ENCODE data around the gene UBP1. TPM values are rescaled to one million over a fixed set of nuclear protein-coding genes. Genes with fewer than 3 reads are reported as not detected.

UBP1 gene
- polyA plus RNA-seq, 1 donor (not counting 4 experiments of a cell fraction or from before 2014, with no cell fraction given): 82.4 TPM

- H3K9ac ChIP-seq (ENCODE audit: control insufficient read depth, extremely low read depth, insufficient read depth, low read length): no peak overlapping the region
- dilution Hi-C loops (cut with MboI; ENCODE audit: extremely low pct_ligation_motif_present, low sequenced_read_pairs): no loop called here
- H3K9me1 ChIP-seq (ENCODE audit: control insufficient read depth, extremely low read depth, insufficient read depth, low read length): no peaks in the 10 kb centered on the region
- no peaks in the 10 kb centered on the region for H3K9me3 ChIP-seq (ENCODE audit: control insufficient read depth, low read depth, low read length)
- H3K27ac ChIP-seq (ENCODE audit: control insufficient read depth, insufficient read depth, low read length): no peak overlapping the region
- H2AFZ ChIP-seq (ENCODE audit: control insufficient read depth, low read length): no peak overlapping the region
- no peaks in the 10 kb centered on the region for H3K79me2 ChIP-seq (ENCODE audit: control insufficient read depth, insufficient read depth, low read length)
- H3K36me3 ChIP-seq (ENCODE audit: control insufficient read depth in 2 of 2, extremely low read depth in 1 of 2, insufficient read depth in 2 of 2, low read length in 2 of 2): peaks cover 21 to 27% of the 10 kb centered on the region in 2 experiments
- no peak overlapping the region for H3K4me2 ChIP-seq (ENCODE audit: control insufficient read depth, extremely low read depth, insufficient read depth, low read depth, low read length)
- peaks cover 10% of the 10 kb centered on the region for H3K4me1 ChIP-seq (ENCODE audit: control insufficient read depth, extremely low read depth, insufficient read depth, low read length)
- H4K20me1 ChIP-seq (ENCODE audit: control insufficient read depth, extremely low read depth, insufficient read depth, low read length): peaks cover 2% of the 10 kb centered on the region
- FAIRE-seq: no peak
- no peaks in the 10 kb centered on the region for H3K27me3 ChIP-seq (ENCODE audit: control insufficient read depth, extremely low read depth, insufficient read depth, low read length)
- no peak for TF ChIP-seq EZH2 (IDR thresholded peaks at IDR 0.05; ENCODE audit: low read length)
- TF ChIP-seq, protein P1, sequence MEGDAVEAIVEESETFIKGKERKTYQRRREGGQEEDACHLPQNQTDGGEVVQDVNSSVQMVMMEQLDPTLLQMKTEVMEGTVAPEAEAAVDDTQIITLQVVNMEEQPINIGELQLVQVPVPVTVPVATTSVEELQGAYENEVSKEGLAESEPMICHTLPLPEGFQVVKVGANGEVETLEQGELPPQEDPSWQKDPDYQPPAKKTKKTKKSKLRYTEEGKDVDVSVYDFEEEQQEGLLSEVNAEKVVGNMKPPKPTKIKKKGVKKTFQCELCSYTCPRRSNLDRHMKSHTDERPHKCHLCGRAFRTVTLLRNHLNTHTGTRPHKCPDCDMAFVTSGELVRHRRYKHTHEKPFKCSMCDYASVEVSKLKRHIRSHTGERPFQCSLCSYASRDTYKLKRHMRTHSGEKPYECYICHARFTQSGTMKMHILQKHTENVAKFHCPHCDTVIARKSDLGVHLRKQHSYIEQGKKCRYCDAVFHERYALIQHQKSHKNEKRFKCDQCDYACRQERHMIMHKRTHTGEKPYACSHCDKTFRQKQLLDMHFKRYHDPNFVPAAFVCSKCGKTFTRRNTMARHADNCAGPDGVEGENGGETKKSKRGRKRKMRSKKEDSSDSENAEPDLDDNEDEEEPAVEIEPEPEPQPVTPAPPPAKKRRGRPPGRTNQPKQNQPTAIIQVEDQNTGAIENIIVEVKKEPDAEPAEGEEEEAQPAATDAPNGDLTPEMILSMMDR (optimal IDR thresholded peaks at IDR 0.05 in 1 of 3, IDR thresholded peaks at IDR 0.05 in 1 of 3, conservative IDR thresholded peaks at IDR 0.05 in 1 of 3; ENCODE audit: extremely low read depth in 1 of 3, insufficient read depth in 2 of 3, low read length in 3 of 3): no peak
- no peak for DNase-seq (ENCODE audit: low read depth, low spot score)
- no peak overlapping the region for H3K4me3 ChIP-seq (ENCODE audit: control insufficient read depth in 2 of 3, extremely low read depth in 1 of 3, insufficient read depth in 2 of 3, low read depth in 1 of 3, low read length in 3 of 3)
These were observed 45.7 kb downstream of the UBP1 start for GRCh38 chr3:33394403-33395054.

GRCh38 chr3:33392703-33393125 lies 47.5 kb downstream of the UBP1 start:
- H2AFZ ChIP-seq (ENCODE audit: control insufficient read depth, low read length): no peak overlapping the region
- H3K9me1 ChIP-seq (ENCODE audit: control insufficient read depth, extremely low read depth, insufficient read depth, low read length): no peaks in the 10 kb centered on the region
- H3K4me3 ChIP-seq (ENCODE audit: control insufficient read depth in 2 of 3, extremely low read depth in 1 of 3, insufficient read depth in 2 of 3, low read depth in 1 of 3, low read length in 3 of 3): no peak overlapping the region
- peak; percentile 17 for FAIRE-seq
- H3K4me2 ChIP-seq (ENCODE audit: control insufficient read depth, extremely low read depth, insufficient read depth, low read depth, low read length): no peak overlapping the region
- peak; percentile 38 for DNase-seq (ENCODE audit: low read depth, low spot score)
- peaks cover 2% of the 10 kb centered on the region for H4K20me1 ChIP-seq (ENCODE audit: control insufficient read depth, extremely low read depth, insufficient read depth, low read length)
- no peaks in the 10 kb centered on the region for H3K79me2 ChIP-seq (ENCODE audit: control insufficient read depth, insufficient read depth, low read length)
- no peaks in the 10 kb centered on the region for H3K9me3 ChIP-seq (ENCODE audit: control insufficient read depth, low read depth, low read length)
- dilution Hi-C loops (cut with MboI; ENCODE audit: extremely low pct_ligation_motif_present, low sequenced_read_pairs): no loop called here
- TF ChIP-seq EZH2 (IDR thresholded peaks at IDR 0.05; ENCODE audit: low read length): no peak
- TF ChIP-seq, protein P1 (optimal IDR thresholded peaks at IDR 0.05 in 1 of 3, IDR thresholded peaks at IDR 0.05 in 1 of 3, conservative IDR thresholded peaks at IDR 0.05 in 1 of 3; ENCODE audit: extremely low read depth in 1 of 3, insufficient read depth in 2 of 3, low read length in 3 of 3): no peak
- peaks cover 10% of the 10 kb centered on the region for H3K4me1 ChIP-seq (ENCODE audit: control insufficient read depth, extremely low read depth, insufficient read depth, low read length)
- H3K27ac ChIP-seq (ENCODE audit: control insufficient read depth, insufficient read depth, low read length): peak overlapping the region; percentile 58
- H3K9ac ChIP-seq (ENCODE audit: control insufficient read depth, extremely low read depth, insufficient read depth, low read length): no peak overlapping the region
- no peaks in the 10 kb centered on the region for H3K27me3 ChIP-seq (ENCODE audit: control insufficient read depth, extremely low read depth, insufficient read depth, low read length)
- peaks cover 18 to 25% of the 10 kb centered on the region in 2 experiments for H3K36me3 ChIP-seq (ENCODE audit: control insufficient read depth in 2 of 2, extremely low read depth in 1 of 2, insufficient read depth in 2 of 2, low read length in 2 of 2)
